Duodenal mucosa (tissue), 2 donors: ENCODE data around the gene ABCC1.

ENCODE experiments used
- H3K27ac ChIP-seq: one replicate; pipeline ENCODE4 v1.7.0; 2013; ENCODE audit warnings: low read depth, low read length
- H3K27me3 ChIP-seq, 2 donors: one replicate each; pipeline ENCODE4 v1.7.0; 2013; ENCODE audit warnings: low read length in 2 of 2, control low read depth in 1 of 2; ENCODE audit not compliant: insufficient read depth in 2 of 2, control insufficient read depth in 1 of 2
- H3K36me3 ChIP-seq, 2 donors: one replicate each; pipeline ENCODE4 v1.7.0; 2013; ENCODE audit warnings: low read length in 2 of 2, control low read depth in 1 of 2; ENCODE audit not compliant: insufficient read depth in 2 of 2, control insufficient read depth in 1 of 2
- H3K4me1 ChIP-seq, 2 donors: one replicate each; pipeline ENCODE4 v1.7.0; 2013; ENCODE audit warnings: low read length in 2 of 2, control low read depth in 1 of 2; ENCODE audit not compliant: insufficient read depth in 2 of 2, control insufficient read depth in 1 of 2
- H3K4me3 ChIP-seq, 2 donors: one replicate each; pipeline ENCODE4 v1.7.0; 2013; ENCODE audit warnings: low read length in 2 of 2, low read depth in 1 of 2
- H3K9ac ChIP-seq, 2 donors: one replicate each; pipeline ENCODE4 v1.7.0; 2013; ENCODE audit warnings: low read length in 2 of 2, low read depth in 1 of 2
- H3K9me3 ChIP-seq, 2 donors: one replicate each; pipeline ENCODE4 v1.7.0; 2013; ENCODE audit warnings: low read length in 2 of 2, control low read depth in 1 of 2; ENCODE audit not compliant: control insufficient read depth in 1 of 2

Gene ABCC1

DNA sequence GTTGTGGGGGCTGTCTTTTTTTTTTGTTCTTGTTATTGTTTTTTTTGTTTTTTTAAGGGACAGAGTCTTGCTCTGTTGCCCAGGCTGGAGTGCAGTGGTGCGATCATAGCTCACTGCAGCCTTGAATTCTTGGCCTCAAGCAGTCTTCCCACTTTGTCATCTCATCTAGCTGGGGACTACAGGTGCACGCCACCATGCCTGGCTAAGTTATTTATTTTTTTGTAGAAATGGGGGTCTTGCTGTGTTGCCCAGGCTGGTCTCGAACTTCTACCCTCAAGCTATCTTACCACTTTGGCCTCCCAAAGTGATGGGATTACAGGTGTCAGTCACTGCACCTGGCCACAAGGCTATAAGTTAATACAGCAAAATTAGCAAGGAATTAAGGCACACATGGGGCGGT, 101.7 kb downstream of the ABCC1 start:
- no peak overlapping the region for H3K4me3 ChIP-seq
- H3K4me1 ChIP-seq = no peaks in the 10 kb centered on the region
- no peaks in the 10 kb centered on the region for H3K9me3 ChIP-seq
- peaks cover 9 to 57% of the 10 kb centered on the region in 2 donors for H3K36me3 ChIP-seq
- no peak overlapping the region for H3K9ac ChIP-seq
- no peaks in the 10 kb centered on the region for H3K27me3 ChIP-seq
- H3K27ac ChIP-seq = no peak overlapping the region

DNA sequence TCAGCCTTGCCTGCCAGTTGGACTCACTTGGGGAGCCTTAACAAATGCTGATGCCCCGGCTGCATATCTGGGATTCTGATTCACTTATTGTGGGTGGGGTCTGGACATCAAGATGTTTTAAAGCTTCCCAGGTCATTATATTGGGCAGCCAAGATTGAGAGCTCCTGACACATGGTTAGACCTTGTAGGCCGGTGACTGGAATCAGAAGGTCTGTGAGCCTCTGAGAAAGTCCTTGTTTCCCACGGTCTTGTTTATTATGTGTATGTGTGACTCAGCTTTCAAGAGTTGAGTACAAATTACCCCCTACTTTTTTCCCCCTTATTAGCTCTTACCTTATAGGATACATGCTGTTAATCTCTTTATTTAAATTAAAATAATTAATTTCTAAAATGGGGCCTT, 103.5 kb downstream of the ABCC1 start:
- no peaks in the 10 kb centered on the region for H3K4me1 ChIP-seq
- peaks cover 13 to 49% of the 10 kb centered on the region in 2 donors for H3K36me3 ChIP-seq
- H3K27ac ChIP-seq = no peak overlapping the region
- H3K27me3 ChIP-seq = no peaks in the 10 kb centered on the region
- H3K9ac ChIP-seq = no peak overlapping the region
- H3K9me3 ChIP-seq = no peaks in the 10 kb centered on the region
- H3K4me3 ChIP-seq = no peak overlapping the region

GRCh38 chr16:16057102-16057501, 107.7 kb downstream of the ABCC1 start:
- no peaks in the 10 kb centered on the region for H3K9me3 ChIP-seq
- no peaks in the 10 kb centered on the region for H3K27me3 ChIP-seq
- H3K9ac ChIP-seq = no peak overlapping the region
- H3K4me1 ChIP-seq = peaks cover 0 to 4% of the 10 kb centered on the region in 2 donors
- H3K27ac ChIP-seq = no peak overlapping the region
- H3K36me3 ChIP-seq = peaks cover 11 to 33% of the 10 kb centered on the region in 2 donors
- no peak overlapping the region for H3K4me3 ChIP-seq

- peaks cover 11 to 28% of the 10 kb centered on the region in 2 donors for H3K36me3 ChIP-seq
- no peak overlapping the region for H3K9ac ChIP-seq
- H3K4me3 ChIP-seq = no peak overlapping the region
- H3K4me1 ChIP-seq = peaks cover 0 to 4% of the 10 kb centered on the region in 2 donors
- H3K27ac ChIP-seq = no peak overlapping the region
- no peaks in the 10 kb centered on the region for H3K27me3 ChIP-seq
- H3K9me3 ChIP-seq = no peaks in the 10 kb centered on the region
Observed at GRCh38 chr16:16059160-16059559, 109.7 kb downstream of the ABCC1 start.

DNA sequence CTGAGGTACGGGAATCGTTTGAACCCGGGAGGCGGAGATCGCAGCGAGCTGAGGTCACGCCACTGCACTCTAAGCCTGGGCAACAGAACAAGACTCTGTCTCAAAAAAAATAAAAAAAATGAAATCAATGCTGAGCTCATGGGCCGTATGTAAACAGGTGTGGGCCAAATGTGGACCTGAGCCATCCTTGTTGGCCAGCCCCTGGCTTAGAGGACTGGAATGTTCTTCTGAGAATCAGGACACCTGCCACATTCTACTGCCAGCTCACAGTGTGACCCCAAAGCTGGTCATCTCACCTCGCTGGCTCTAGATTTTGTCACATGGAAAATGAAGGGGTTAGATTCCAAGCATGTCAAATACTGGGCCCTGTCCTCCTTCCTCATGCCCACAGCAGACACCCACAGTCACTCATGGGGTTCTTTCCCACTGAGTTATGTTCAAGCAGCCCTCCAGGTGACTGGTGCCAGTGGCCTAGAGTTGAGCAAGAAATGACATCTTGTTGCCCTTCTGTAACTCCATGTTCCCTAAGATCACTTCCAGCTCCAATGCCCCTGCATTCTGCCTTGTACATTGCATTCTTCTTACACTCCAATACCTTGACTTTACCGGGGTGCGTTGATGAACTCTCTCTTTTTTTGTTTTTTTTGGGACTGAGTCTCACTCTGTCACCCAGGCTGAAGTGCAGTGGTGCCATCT, 110.6 kb downstream of the ABCC1 start:
- Histone ChIP-seq H3K4me3 (no peak overlapping the region), H3K9ac (no peak overlapping the region), H3K36me3 (peaks cover 11 to 35% of the 10 kb centered on the region in 2 donors), H3K27me3 (no peaks in the 10 kb centered on the region), H3K9me3 (no peaks in the 10 kb centered on the region), H3K27ac (no peak overlapping the region), H3K4me1 (peaks cover 0 to 4% of the 10 kb centered on the region in 2 donors)

GRCh38 chr16:16062023-16062937, 112.9 kb downstream of the ABCC1 start:
- H3K4me1 ChIP-seq = peaks cover 0 to 4% of the 10 kb centered on the region in 2 donors
- H3K9me3 ChIP-seq = no peaks in the 10 kb centered on the region
- no peak overlapping the region for H3K27ac ChIP-seq
- no peak overlapping the region for H3K9ac ChIP-seq
- H3K36me3 ChIP-seq = peaks cover 7 to 24% of the 10 kb centered on the region in 2 donors
- H3K27me3 ChIP-seq = no peaks in the 10 kb centered on the region
- no peak overlapping the region for H3K4me3 ChIP-seq

DNA sequence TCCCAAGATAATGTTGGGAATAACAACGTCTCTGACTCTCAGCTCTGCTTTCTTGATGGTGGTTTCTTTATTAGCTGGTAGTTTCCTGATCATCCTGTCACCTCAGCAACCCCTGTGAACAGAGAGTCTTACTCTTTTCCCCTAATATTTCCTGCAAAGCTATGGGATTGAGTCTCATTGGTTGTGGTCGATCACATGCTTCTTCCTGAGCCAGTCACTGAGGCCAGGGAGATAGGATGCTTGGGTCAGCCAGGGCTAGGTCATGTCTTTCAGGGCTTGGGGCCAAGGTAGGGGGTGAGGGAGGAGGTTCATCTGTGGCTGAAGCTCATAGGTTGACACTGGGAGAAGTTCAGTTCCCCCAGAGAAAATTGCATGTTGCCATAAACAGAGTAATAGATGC, 114.3 kb downstream of the ABCC1 start:
- no peak overlapping the region for H3K27ac ChIP-seq
- no peaks in the 10 kb centered on the region for H3K27me3 ChIP-seq
- H3K9ac ChIP-seq = no peak overlapping the region
- peaks cover 7 to 30% of the 10 kb centered on the region in 2 donors for H3K36me3 ChIP-seq
- peaks cover 0 to 4% of the 10 kb centered on the region in 2 donors for H3K4me1 ChIP-seq
- no peaks in the 10 kb centered on the region for H3K9me3 ChIP-seq
- H3K4me3 ChIP-seq = no peak overlapping the region

GRCh38 chr16:16064874-16065384, 115.5 kb downstream of the ABCC1 start:
- Histone ChIP-seq H3K36me3 (peaks cover 4 to 29% of the 10 kb centered on the region in 2 donors), H3K4me3 (no peak overlapping the region), H3K27me3 (no peaks in the 10 kb centered on the region)

GRCh38 chr16:16067127-16067526, 117.7 kb downstream of the ABCC1 start:
- peaks cover 0 to 30% of the 10 kb centered on the region in 2 donors for H3K36me3 ChIP-seq
- no peak overlapping the region for H3K27ac ChIP-seq
- no peak overlapping the region for H3K4me3 ChIP-seq
- no peak overlapping the region for H3K9ac ChIP-seq
- peaks cover 0 to 4% of the 10 kb centered on the region in 2 donors for H3K4me1 ChIP-seq
- H3K27me3 ChIP-seq = no peaks in the 10 kb centered on the region
- H3K9me3 ChIP-seq = no peaks in the 10 kb centered on the region

More at GRCh38 chr16:16064874-16065384, 115.5 kb downstream of the ABCC1 start:
- no peak overlapping the region for H3K27ac ChIP-seq
- peaks cover 0 to 4% of the 10 kb centered on the region in 2 donors for H3K4me1 ChIP-seq
- H3K9me3 ChIP-seq = no peaks in the 10 kb centered on the region
- H3K9ac ChIP-seq = no peak overlapping the region
